ENCODE results near the gene SPI1. TPM values are rescaled to one million over a fixed set of nuclear protein-coding genes. Genes with fewer than 3 reads are reported as not detected.
"Not testable (repeated sequence)": the region's sequence is repeated elsewhere in the genome, so short reads cannot be mapped to it uniquely, and the experiment has no call there.

The SPI1 gene
- total RNA-seq, 2 experiments from 2014 or later: 71.2 to 79.6 TPM

DNA sequence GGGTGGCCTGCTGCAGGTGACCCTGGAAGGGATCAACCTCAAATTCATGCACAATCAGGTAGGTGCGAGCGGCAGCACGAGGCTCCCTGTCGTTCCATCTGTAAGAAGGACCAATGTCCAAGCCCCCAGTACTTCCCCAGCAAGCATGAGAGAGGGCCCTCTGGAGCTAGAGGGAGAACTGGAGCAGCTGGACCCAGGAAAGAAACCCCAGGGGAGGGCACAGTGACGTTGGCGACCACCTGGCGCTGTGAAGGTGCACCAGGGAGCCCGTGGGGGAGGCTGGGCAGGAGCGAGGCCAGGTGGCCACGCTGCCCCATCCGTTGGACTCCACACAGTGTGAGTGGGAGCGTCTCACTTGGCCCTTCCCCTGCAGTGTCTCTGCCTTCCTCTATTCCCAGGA lies 53.8 kb downstream of the SPI1 start:
- BruUV-seq (replicated peaks): no TSS peak
- no peak overlapping the region for H2AFZ ChIP-seq (ENCODE audit: low read length)
- H3K9me2 ChIP-seq (ENCODE audit: insufficient read depth, low read length): no peaks in the 10 kb centered on the region
- H3K4me2 ChIP-seq (ENCODE audit: low read length): no peak overlapping the region
- no peak overlapping the region for H3K4me3 ChIP-seq (ENCODE audit: low read depth, low read length, poor library complexity, severe bottlenecking)
- H3K9me3 ChIP-seq (ENCODE audit: low read length): no peaks in the 10 kb centered on the region
- no peak for DNase-seq (ENCODE audit: low spot score)
- TF ChIP-seq, protein P1, sequence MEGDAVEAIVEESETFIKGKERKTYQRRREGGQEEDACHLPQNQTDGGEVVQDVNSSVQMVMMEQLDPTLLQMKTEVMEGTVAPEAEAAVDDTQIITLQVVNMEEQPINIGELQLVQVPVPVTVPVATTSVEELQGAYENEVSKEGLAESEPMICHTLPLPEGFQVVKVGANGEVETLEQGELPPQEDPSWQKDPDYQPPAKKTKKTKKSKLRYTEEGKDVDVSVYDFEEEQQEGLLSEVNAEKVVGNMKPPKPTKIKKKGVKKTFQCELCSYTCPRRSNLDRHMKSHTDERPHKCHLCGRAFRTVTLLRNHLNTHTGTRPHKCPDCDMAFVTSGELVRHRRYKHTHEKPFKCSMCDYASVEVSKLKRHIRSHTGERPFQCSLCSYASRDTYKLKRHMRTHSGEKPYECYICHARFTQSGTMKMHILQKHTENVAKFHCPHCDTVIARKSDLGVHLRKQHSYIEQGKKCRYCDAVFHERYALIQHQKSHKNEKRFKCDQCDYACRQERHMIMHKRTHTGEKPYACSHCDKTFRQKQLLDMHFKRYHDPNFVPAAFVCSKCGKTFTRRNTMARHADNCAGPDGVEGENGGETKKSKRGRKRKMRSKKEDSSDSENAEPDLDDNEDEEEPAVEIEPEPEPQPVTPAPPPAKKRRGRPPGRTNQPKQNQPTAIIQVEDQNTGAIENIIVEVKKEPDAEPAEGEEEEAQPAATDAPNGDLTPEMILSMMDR (conservative IDR thresholded peaks at IDR 0.05; ENCODE audit: low read length): no peak
- TF ChIP-seq EZH2phosphoT487 (IDR thresholded peaks at IDR 0.05; ENCODE audit: borderline replicate concordance, low read depth, low read length): no peak
- ChIA-PET CTCF (ENCODE audit: unreplicated experiment) (no interaction called here), POLR2A (no interaction called here)
- no peak overlapping the region for H3K27ac ChIP-seq (ENCODE audit: low read depth, low read length, poor library complexity, severe bottlenecking)
- H4K20me1 ChIP-seq (ENCODE audit: insufficient read depth, low read length): no peaks in the 10 kb centered on the region
- no peaks in the 10 kb centered on the region for H3K79me2 ChIP-seq (ENCODE audit: insufficient read depth, low read depth, low read length)
- intact Hi-C loops (cut with micrococcal nuclease; ENCODE audit: unreplicated experiment): no loop called here
- no peaks in the 10 kb centered on the region for H3K4me1 ChIP-seq (ENCODE audit: insufficient read depth, low read length, poor library complexity, severe bottlenecking)
- H3K36me3 ChIP-seq (ENCODE audit: insufficient read depth, low read length): peaks cover 51% of the 10 kb centered on the region

DNA sequence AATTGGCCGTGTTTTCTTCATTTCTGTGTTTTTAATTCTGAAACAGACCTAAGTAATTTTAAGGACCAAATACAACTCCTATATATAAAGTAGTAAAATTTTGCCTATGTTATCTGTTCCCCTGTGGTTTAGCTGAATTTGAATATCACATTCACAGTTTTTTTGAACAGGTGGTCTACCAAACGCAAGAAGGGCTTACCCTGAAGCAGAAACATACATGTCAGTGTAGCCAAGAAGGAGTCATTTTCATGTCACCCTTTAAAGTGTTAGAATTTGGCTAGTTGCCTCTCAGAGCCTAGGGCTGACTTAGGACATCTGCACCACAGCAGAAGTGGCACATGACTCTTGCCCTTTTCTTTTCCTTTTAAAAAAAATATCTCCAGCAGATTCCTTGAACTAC lies 60.2 kb downstream of the SPI1 start:
- intact Hi-C loops (cut with micrococcal nuclease; ENCODE audit: unreplicated experiment): no loop called here
- no peak overlapping the region for H2AFZ ChIP-seq (ENCODE audit: low read length)
- no TSS peak for BruUV-seq (replicated peaks)
- DNase-seq (ENCODE audit: low spot score): no peak
- H3K4me1 ChIP-seq (ENCODE audit: insufficient read depth, low read length, poor library complexity, severe bottlenecking): no peaks in the 10 kb centered on the region
- H3K27ac ChIP-seq (ENCODE audit: low read depth, low read length, poor library complexity, severe bottlenecking): no peak overlapping the region
- no peaks in the 10 kb centered on the region for H3K9me3 ChIP-seq (ENCODE audit: low read length)
- no peak overlapping the region for H3K4me2 ChIP-seq (ENCODE audit: low read length)
- ChIA-PET POLR2A (no interaction called here), CTCF (ENCODE audit: unreplicated experiment) (no interaction called here)
- H3K9me2 ChIP-seq (ENCODE audit: insufficient read depth, low read length): no peaks in the 10 kb centered on the region
- no peak overlapping the region for H3K4me3 ChIP-seq (ENCODE audit: low read depth, low read length, poor library complexity, severe bottlenecking)
- peaks cover 67% of the 10 kb centered on the region for H3K36me3 ChIP-seq (ENCODE audit: insufficient read depth, low read length)
- TF ChIP-seq, protein P1 (conservative IDR thresholded peaks at IDR 0.05; ENCODE audit: low read length): no peak
- no peak for TF ChIP-seq EZH2phosphoT487 (IDR thresholded peaks at IDR 0.05; ENCODE audit: borderline replicate concordance, low read depth, low read length)
- H4K20me1 ChIP-seq (ENCODE audit: insufficient read depth, low read length): no peaks in the 10 kb centered on the region
- no peaks in the 10 kb centered on the region for H3K79me2 ChIP-seq (ENCODE audit: insufficient read depth, low read depth, low read length)

DNA sequence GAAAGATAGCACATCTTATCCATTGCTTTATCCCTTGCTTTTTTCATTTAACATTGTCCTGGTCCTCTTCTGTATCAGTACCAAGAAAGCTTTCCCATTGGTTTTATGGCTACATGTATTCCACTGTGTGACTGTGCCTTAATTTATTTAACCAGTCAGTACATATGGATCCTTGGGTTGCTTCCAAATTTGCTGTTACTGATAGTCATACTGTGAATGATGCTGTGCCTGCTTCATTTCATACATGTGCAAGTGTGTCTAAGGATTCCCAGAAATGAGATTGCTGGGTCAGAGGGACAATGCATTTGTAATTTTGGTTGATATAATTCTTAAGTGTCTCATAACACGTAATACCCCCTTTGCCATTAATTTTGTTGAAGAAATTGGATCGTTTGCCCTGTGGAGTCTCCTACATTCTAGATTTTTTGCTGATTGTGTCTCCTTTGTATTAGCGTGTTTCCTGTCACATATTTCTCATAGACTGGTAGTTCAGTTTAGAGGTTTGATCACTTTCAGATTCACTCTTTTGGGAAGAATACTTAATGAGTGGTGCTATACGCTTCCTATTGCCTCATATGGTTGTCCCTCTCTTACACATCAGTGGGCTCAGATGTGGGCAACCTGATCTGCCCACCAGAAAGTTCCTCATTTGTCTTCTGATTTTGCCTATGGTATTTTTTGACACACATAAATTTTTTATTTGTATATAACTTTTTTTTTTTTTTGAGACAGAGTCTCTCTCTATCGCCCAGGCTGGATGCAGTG lies 61.1 kb downstream of the SPI1 start:
- H3K9me3 ChIP-seq (ENCODE audit: low read length): no peaks in the 10 kb centered on the region
- DNase-seq (ENCODE audit: low spot score): no peak
- H3K36me3 ChIP-seq (ENCODE audit: insufficient read depth, low read length): peaks cover 76% of the 10 kb centered on the region
- H3K4me3 ChIP-seq (ENCODE audit: low read depth, low read length, poor library complexity, severe bottlenecking): no peak overlapping the region
- H3K79me2 ChIP-seq (ENCODE audit: insufficient read depth, low read depth, low read length): no peaks in the 10 kb centered on the region
- POLR2A ChIA-PET: no interaction called here
- H4K20me1 ChIP-seq (ENCODE audit: insufficient read depth, low read length): no peaks in the 10 kb centered on the region
- H3K27ac ChIP-seq (ENCODE audit: low read depth, low read length, poor library complexity, severe bottlenecking): no peak overlapping the region
- no peaks in the 10 kb centered on the region for H3K4me1 ChIP-seq (ENCODE audit: insufficient read depth, low read length, poor library complexity, severe bottlenecking)
- BruUV-seq (replicated peaks): no TSS peak
- CTCF ChIA-PET (ENCODE audit: unreplicated experiment): no interaction called here
- H3K4me2 ChIP-seq (ENCODE audit: low read length): no peak overlapping the region
- TF ChIP-seq, protein P1 (conservative IDR thresholded peaks at IDR 0.05; ENCODE audit: low read length): no peak
- TF ChIP-seq EZH2phosphoT487 (IDR thresholded peaks at IDR 0.05; ENCODE audit: borderline replicate concordance, low read depth, low read length): no peak
- no peak overlapping the region for H2AFZ ChIP-seq (ENCODE audit: low read length)
- no peaks in the 10 kb centered on the region for H3K9me2 ChIP-seq (ENCODE audit: insufficient read depth, low read length)
- intact Hi-C loops (cut with micrococcal nuclease; ENCODE audit: unreplicated experiment): no loop called here

DNA sequence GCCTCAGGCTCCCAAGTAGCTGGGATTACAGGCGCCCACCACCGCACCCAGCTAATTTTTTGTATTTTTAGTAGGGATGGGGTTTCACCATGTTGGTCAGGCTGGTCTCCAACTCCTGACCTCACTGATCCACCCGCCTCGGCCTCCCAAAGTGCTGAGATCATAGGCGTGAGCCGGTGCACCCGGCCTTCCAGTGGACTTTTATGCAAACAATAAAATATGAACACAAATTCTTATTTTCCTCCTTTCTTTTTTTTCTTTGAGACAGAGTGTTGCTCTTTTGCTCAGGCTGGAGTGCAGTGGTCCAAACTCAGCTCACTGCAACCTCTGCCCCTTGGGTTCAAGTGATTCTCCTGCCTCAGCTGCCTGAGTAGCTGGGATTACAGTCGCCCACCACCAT lies 61.8 kb downstream of the SPI1 start:
- H3K9me3 ChIP-seq (ENCODE audit: low read length); H3K79me2 ChIP-seq (ENCODE audit: insufficient read depth, low read depth, low read length); H3K27ac ChIP-seq (ENCODE audit: low read depth, low read length, poor library complexity, severe bottlenecking); DNase-seq (ENCODE audit: low spot score); H3K4me1 ChIP-seq (ENCODE audit: insufficient read depth, low read length, poor library complexity, severe bottlenecking); H3K4me3 ChIP-seq (ENCODE audit: low read depth, low read length, poor library complexity, severe bottlenecking); H4K20me1 ChIP-seq (ENCODE audit: insufficient read depth, low read length); intact Hi-C loops (cut with micrococcal nuclease; ENCODE audit: unreplicated experiment); CTCF ChIA-PET (ENCODE audit: unreplicated experiment); POLR2A ChIA-PET; H3K9me2 ChIP-seq (ENCODE audit: insufficient read depth, low read length); H3K4me2 ChIP-seq (ENCODE audit: low read length); BruUV-seq (replicated peaks); H2AFZ ChIP-seq (ENCODE audit: low read length): not testable (repeated sequence)
- H3K36me3 ChIP-seq (ENCODE audit: insufficient read depth, low read length): peaks cover 76% of the 10 kb centered on the region
